Effector memory CD8-positive, alpha-beta T cell (primary cell): ENCODE measurements around the gene FBXO10.
"Not testable (repeated sequence)": the region's sequence is repeated elsewhere in the genome, so short reads cannot be mapped to it uniquely, and the experiment has no call there.

Experiments
- ATAC-seq: fragments of 150-1000 bp; cut with Tn5 transposase; replicated peaks from 2 replicates; pipeline ENCODE4 v1.10.0; 2021; ENCODE audit warnings: mild to moderate bottlenecking, moderate library complexity
- DNase-seq, 3 experiments: peaks; one replicate each; pipeline ENCODE4 v3.0.0; 2021
- H3K27ac Mint-ChIP-seq, 2 donors: one replicate each; pipeline ENCODE4 v1.8.0; 2022; ENCODE audit warnings: mild to moderate bottlenecking in 2 of 2, mixed read lengths in 2 of 2, moderate library complexity in 2 of 2
- H3K27me3 Mint-ChIP-seq, 2 donors: one replicate each; pipeline ENCODE4 v1.8.0; 2022; ENCODE audit warnings: mixed read lengths in 2 of 2
- H3K36me3 Mint-ChIP-seq: one replicate; pipeline ENCODE4 v1.8.0; 2022; ENCODE audit warnings: mild to moderate bottlenecking, moderate library complexity, mixed read lengths; ENCODE audit not compliant: insufficient read depth
- H3K4me1 Mint-ChIP-seq, 2 donors: one replicate each; pipeline ENCODE4 v1.8.0; 2022; ENCODE audit warnings: low read depth in 2 of 2, mixed read lengths in 2 of 2
- H3K4me3 Mint-ChIP-seq, 2 donors: one replicate each; pipeline ENCODE4 v1.8.0; 2022; ENCODE audit warnings: mild to moderate bottlenecking in 2 of 2, mixed read lengths in 2 of 2, moderate library complexity in 2 of 2
- H3K9me3 Mint-ChIP-seq, 2 donors: one replicate each; pipeline ENCODE4 v1.8.0; 2022; ENCODE audit warnings: mixed read lengths in 2 of 2

Gene FBXO10

DNA sequence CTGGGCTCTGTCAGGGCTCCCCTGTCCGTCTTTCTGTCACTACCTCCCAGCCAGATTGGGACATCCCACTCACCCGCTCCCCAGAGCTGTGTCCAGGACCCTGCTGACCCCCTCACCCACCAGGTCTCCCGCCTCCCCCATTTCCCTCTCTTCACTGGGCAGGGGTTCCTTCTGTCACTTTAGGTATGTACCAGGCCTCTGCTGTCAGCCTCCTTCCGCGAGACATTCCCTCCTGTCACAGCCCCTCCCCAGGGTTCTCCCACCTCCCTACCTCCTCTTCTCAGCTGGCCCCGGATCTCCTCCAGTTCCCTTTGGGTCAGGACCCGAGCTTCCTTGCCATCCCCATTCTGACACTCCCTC lies 89.9 kb downstream of the FBXO10 start:
- H3K27ac Mint-ChIP-seq: peak overlapping the region; percentile 87 to 98
- peaks cover 8 to 10% of the 10 kb centered on the region in 2 donors for H3K27me3 Mint-ChIP-seq
- peak overlapping the region; percentile 90 to 97 for H3K4me3 Mint-ChIP-seq
- no peak for DNase-seq
- no peak for ATAC-seq
- H3K9me3 Mint-ChIP-seq: no peaks in the 10 kb centered on the region
- H3K36me3 Mint-ChIP-seq: peaks cover 36% of the 10 kb centered on the region
- peaks cover 28 to 30% of the 10 kb centered on the region in 2 donors for H3K4me1 Mint-ChIP-seq

DNA sequence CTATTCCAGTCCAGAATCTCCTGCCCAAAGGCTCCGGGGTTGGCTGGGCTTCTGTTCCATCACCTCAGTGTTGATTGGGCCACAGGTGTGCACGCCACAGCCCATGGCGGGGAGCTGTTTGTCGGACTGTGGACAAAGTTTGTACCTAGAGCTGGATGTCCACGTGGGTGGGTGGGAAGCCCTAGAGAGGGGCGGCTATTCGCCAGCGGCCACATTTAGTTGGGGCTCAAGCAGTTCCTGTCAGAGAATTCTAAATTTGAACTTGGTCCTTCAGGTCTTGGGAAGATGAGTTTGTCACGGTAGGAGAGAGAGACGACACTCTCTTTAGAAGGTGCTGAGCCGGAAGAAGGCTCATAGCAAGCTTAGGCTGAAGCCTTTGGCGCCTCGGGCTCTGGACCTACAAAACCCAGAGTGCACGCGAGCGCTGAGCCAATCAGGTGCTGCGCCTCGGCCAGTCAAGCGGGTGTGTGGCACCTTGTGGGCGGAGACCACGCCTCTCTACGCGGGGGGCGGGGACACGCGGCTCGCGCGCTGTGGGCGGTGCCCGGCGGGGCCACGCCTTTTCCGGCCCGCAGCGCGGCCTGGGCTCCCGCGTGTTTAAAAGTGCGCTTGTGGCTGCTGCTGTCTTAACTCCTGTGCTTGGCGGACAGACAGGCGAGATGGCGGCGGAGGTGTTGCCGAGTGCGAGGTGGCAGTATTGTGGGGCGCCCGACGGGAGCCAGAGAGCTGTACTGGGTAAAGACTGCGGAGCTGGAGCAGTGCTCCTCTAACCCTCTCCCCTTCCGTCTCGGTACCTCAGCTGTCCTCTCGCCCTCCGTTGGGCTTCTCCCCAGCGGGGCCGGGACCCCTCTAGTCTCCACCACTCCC lies 90.6 kb downstream of the FBXO10 start, which contains the start of gene POLR1E:
Gene POLR1E, plus strand, starts transcription at position 560 of the 867 bp plus-strand sequence. Its CDS starts 100 bp downstream, at position 660.
- no peaks in the 10 kb centered on the region for H3K9me3 Mint-ChIP-seq

DNA sequence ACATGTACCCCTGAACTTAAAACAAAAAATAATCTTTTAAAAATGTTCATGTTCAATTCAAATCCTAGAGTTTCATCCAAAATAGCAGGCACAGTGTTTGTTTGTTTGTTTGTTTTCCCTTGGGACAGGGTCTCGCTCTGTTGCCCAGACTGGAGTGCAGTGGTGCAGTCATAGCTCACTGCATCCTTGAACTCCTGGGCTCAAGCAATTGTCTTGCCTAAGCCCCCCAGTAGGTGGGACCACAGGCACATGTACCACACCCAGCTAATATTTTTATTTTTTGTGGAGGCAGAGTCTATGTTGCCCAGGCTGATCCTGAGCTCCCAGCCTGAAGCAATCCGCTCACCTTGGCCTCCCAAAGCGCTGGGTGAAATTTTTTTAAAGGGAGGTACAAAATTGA lies 95.4 kb downstream of the FBXO10 start:
- no peak overlapping the region for H3K4me3 Mint-ChIP-seq
- H3K9me3 Mint-ChIP-seq: no peaks in the 10 kb centered on the region
- peaks cover 7 to 8% of the 10 kb centered on the region in 2 donors for H3K4me1 Mint-ChIP-seq
- no peak for ATAC-seq
- no peak overlapping the region for H3K27ac Mint-ChIP-seq
- no peak for DNase-seq
- H3K27me3 Mint-ChIP-seq: peaks cover 44 to 54% of the 10 kb centered on the region in 2 donors
- H3K36me3 Mint-ChIP-seq: peaks cover 3% of the 10 kb centered on the region

More for the DNA sequence above, 90.6 kb downstream of the FBXO10 start, which contains the start of gene POLR1E:
- Mint-ChIP-seq H3K27ac (peak within 1 kb of the TSS; percentile 87 to 98), H3K36me3 (peaks cover 29% of the 10 kb centered on the region), H3K4me1 (peaks cover 28 to 30% of the 10 kb centered on the region in 2 donors), H3K27me3 (peaks cover 9 to 13% of the 10 kb centered on the region in 2 donors), H3K4me3 (peak within 1 kb of the TSS; percentile 90 to 97)
- DNase-seq (peak; percentile 95 to 98 (median 97)), ATAC-seq (peak; percentile 94)

DNA sequence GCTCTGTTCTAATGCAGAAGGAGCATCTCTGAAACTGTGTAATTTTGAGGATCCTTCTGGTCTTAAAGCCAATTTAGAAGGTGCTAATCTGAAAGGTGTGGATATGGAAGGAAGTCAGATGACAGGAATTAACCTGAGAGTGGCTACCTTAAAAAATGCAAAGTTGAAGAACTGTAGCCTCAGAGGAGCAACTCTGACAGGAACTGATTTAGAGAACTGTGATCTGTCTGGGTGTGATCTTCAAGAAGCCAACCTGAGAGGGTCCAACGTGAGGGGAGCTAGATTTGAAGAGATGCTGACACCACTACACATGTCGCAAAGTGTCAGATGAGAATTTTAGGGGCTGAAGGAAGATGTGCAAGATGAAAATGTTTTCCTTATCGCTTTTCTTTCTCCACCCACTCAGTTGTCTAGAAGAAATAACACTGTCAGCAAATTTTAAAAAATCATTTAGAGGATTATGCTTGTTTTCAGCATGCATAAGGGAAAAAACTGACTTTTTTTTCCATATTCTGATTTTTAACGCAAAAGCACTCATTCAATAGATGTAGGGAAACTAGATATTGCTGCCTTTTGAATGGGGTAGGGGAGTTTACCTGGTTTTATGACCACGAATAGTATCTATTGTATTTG lies 98.1 kb downstream of the FBXO10 start:
- ATAC-seq, H3K4me3 Mint-ChIP-seq: not testable (repeated sequence)
- H3K27me3 Mint-ChIP-seq: peaks cover 44 to 54% of the 10 kb centered on the region in 2 donors

DNA sequence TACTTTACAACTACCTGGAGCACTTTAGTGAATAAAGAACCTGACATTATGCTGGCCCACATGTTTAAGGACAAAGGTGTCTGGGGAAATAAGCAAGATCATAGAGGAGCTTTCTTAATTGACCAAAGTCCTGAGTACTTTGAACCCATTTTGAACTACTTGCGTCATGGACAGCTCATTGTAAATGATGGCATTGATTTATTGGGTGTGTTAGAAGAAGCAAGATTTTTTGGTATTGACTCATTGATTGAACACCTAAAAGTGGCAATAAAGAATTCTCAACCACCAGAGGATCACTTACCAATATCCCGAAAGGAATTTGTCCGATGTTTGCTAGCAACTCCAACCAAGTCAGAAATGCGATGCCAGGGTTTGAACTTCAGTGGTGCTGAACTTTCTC lies 98.7 kb downstream of the FBXO10 start:
- not testable (repeated sequence) for H3K4me1 Mint-ChIP-seq, H3K9me3 Mint-ChIP-seq, DNase-seq, H3K36me3 Mint-ChIP-seq, H3K4me3 Mint-ChIP-seq, ATAC-seq, H3K27ac Mint-ChIP-seq
- peaks cover 44 to 54% of the 10 kb centered on the region in 2 donors for H3K27me3 Mint-ChIP-seq

More for the DNA sequence above, 98.1 kb downstream of the FBXO10 start:
- H3K9me3 Mint-ChIP-seq, DNase-seq, H3K4me1 Mint-ChIP-seq, H3K36me3 Mint-ChIP-seq, H3K27ac Mint-ChIP-seq: not testable (repeated sequence)

DNA sequence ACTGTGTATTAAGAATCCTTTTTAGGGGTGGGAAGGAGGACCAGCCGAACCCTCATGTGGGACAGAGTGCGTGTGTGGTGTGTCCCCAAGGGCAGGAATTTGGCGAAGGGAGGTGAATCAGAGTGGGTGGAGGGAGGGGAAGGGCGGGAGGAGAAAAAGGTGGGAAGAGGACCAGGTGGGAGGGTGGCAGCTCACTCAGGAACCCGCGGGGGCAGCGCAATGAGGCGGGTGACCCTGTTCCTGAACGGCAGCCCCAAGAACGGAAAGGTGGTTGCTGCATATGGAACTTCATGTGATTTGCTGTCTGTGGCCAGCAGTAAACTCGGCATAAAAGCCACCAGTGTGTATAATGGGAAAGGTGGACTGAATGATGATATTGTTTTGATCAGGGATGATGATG lies 99.2 kb downstream of the FBXO10 start:
- no peak for DNase-seq
- H3K9me3 Mint-ChIP-seq: no peaks in the 10 kb centered on the region
- no peaks in the 10 kb centered on the region for H3K36me3 Mint-ChIP-seq
- no peak overlapping the region for H3K27ac Mint-ChIP-seq
- H3K4me1 Mint-ChIP-seq: peaks cover 3 to 4% of the 10 kb centered on the region in 2 donors
- H3K27me3 Mint-ChIP-seq: peaks cover 42 to 51% of the 10 kb centered on the region in 2 donors
- no peak overlapping the region for H3K4me3 Mint-ChIP-seq
- ATAC-seq: no peak

DNA sequence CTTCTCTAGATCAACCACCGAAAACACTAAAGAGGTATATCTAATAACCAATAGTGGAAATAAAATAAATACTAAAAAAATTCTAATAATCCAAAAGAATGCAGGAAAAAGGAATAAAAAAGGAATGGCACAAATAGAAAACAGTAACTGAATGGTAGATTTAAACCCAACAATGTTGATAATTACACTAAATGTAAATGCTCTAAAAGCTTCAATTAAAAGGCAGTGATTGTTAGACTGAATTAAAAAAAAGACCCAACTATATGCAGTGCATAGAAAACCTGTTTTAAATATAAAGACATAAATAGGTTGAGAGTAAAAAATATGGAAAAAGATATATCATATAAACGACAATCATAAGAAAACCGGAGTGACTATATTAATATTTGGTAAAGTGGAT lies 101.7 kb downstream of the FBXO10 start:
- H3K27ac Mint-ChIP-seq: no peak overlapping the region
- H3K4me3 Mint-ChIP-seq: no peak overlapping the region
- peaks cover 27 to 31% of the 10 kb centered on the region in 2 donors for H3K27me3 Mint-ChIP-seq
- no peak for DNase-seq
- H3K4me1 Mint-ChIP-seq: peaks cover 4 to 5% of the 10 kb centered on the region in 2 donors
- ATAC-seq: no peak
- H3K9me3 Mint-ChIP-seq: no peaks in the 10 kb centered on the region
- no peaks in the 10 kb centered on the region for H3K36me3 Mint-ChIP-seq

DNA sequence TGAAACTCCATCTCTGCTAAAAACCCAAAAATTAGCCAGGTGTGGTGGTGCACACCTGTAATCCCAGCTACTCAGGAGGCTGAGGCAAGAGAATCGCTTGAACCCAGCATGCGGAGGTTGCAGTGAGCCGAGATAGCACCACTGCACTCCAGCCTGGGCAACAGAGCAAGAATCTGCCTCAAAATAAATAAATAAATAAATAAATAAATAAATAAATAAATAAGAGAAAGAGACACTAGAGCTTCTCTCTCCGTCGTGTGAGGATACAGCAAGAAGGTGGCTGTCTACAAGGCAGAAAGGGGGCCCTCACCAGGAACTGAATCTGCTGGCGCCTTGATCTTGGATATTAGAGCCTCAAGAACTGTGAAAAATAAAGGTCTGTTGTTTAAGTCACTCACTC lies 102.2 kb downstream of the FBXO10 start:
- not testable (repeated sequence) for H3K36me3 Mint-ChIP-seq, H3K4me3 Mint-ChIP-seq, DNase-seq, ATAC-seq, H3K9me3 Mint-ChIP-seq, H3K27ac Mint-ChIP-seq, H3K4me1 Mint-ChIP-seq
- peaks cover 23 to 26% of the 10 kb centered on the region in 2 donors for H3K27me3 Mint-ChIP-seq

DNA sequence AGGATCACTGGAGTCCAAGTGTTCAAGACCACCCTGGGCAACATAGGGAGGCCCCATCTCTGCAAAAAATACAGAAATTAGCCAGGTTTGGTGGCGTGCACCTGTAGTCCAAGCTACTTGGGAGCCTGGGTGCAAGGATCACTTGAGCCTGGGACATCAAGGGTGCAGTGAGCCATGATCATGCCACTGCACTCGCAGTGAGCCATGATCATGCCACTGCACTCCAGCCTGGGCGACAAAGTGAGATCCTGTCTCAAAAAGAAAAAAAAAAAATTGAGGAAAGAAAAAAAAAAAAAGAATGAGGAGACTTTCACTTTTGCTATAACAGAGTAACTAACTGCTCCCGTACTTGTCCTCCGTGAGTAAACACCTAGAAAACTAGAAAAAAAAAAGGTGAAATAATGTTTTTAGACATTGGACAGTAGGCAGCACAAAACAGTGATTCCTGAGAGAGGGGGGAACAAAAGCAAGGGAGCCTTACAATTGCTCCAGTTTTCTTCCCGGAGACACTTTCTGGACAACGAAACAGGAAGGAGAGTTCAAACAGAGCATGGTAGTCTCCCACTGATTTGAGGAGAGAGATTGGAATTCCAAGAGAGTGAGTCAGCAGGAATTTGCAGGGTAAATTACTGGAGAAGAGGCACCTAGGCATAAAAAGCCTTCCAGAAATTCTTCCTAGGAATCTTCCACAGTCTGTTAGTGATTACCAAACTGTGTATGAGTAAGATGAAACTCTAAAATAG lies 104.1 kb downstream of the FBXO10 start:
- H3K27ac Mint-ChIP-seq: peak overlapping the region in 1 of 2 donors; percentile 11
- H3K9me3 Mint-ChIP-seq: no peaks in the 10 kb centered on the region
- H3K36me3 Mint-ChIP-seq: no peaks in the 10 kb centered on the region
- H3K4me3 Mint-ChIP-seq: peak overlapping the region; percentile 62 to 70
- peaks cover 6 to 9% of the 10 kb centered on the region in 2 donors for H3K27me3 Mint-ChIP-seq
- DNase-seq (no peak), ATAC-seq (no peak)
- H3K4me1 Mint-ChIP-seq: peaks cover 4 to 5% of the 10 kb centered on the region in 2 donors

DNA sequence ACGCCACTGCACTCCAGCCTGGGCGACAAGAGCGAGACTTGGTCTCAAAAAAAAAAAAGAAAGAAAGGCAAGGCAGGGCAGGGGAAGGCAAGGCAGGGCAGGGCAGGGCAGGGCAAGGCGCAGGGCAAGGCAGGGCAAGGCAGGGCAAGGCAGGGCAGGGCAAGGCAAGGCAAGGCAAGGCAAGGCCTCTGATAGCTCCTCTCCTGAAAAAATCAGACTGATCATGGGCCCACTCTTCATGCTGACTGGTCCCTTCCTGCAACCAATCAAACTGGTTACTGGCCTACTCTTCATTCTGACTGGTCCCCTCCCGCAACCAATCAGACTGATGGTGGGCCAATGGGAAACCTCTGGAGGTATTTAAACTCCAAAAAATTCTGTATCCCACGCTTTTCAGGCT lies 107.6 kb downstream of the FBXO10 start:
- H3K4me3 Mint-ChIP-seq: no peak overlapping the region
- no peaks in the 10 kb centered on the region for H3K27me3 Mint-ChIP-seq
- no peaks in the 10 kb centered on the region for H3K9me3 Mint-ChIP-seq
- no peak for ATAC-seq
- peaks cover 25% of the 10 kb centered on the region for H3K36me3 Mint-ChIP-seq
- no peak for DNase-seq
- H3K27ac Mint-ChIP-seq: no peak overlapping the region
- peaks cover 17 to 22% of the 10 kb centered on the region in 2 donors for H3K4me1 Mint-ChIP-seq

DNA sequence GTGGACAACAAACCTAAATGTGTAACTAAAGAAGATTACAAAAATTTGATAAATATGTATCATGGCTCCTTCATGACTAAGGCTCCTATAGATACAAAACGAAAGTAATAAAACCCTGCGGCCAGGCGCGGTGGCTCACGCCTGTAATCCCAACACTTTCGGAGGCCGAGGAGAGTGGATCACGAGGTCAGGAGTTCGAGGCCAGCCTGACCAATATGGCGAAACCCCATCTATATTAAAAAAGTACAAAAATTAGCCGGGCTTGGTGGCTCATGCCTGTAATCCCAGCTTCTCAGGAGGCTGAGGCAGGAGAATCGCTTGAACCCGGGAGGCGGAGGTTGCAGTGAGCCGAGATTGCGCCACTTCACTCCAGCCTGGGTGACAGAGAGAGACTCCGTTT lies 108.7 kb downstream of the FBXO10 start:
- H3K9me3 Mint-ChIP-seq, H3K4me3 Mint-ChIP-seq, H3K27ac Mint-ChIP-seq, H3K27me3 Mint-ChIP-seq, DNase-seq, ATAC-seq: not testable (repeated sequence)
- H3K4me1 Mint-ChIP-seq: peaks cover 26 to 32% of the 10 kb centered on the region in 2 donors
- H3K36me3 Mint-ChIP-seq: peaks cover 28% of the 10 kb centered on the region

DNA sequence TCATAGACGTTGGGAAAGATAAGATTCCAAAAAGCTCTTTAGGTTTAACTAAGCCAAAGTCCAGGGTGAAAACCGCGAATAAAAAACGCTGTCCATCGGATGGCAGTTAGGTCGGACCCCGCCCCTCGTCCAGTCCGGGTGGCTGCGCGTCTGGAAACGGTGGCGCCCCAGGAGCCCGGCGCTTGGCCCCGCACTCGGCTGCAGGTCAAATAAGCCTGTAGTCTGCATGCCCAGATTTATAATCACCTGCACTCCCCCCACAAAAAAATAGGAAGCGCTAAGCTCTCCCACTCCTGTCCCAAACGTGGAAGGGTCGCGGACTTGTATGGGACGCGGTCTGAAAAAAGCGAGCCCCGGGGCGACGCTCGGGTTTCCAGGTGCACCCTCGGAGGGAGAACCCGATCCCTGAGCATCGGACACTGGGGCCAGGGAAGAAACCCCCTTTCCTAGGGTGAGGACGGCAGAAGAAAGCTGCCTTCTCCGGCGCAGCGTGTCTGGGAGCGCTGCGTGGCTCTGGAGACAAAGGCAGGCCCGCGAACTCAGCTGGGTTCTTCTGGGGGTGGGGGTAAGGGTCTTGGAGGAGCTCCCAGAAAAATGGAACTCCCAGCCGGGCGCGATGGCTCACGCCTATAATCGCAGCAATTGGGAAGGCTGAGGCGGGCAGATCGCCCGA lies 110.0 kb downstream of the FBXO10 start:
- Mint-ChIP-seq H3K36me3 (peaks cover 28% of the 10 kb centered on the region), H3K9me3 (no peaks in the 10 kb centered on the region), H3K4me3 (peak overlapping the region; percentile 84 to 93), H3K27ac (peak overlapping the region; percentile 94 to 98), H3K4me1 (peaks cover 23 to 33% of the 10 kb centered on the region in 2 donors), H3K27me3 (no peaks in the 10 kb centered on the region)
- ATAC-seq: no peak
- peak in 1 of 3 experiments; percentile 7 for DNase-seq
